Calu3 (cell line): ENCODE data around the gene BCR. TPM values are rescaled to one million over a fixed set of nuclear protein-coding genes. Genes with fewer than 3 reads are reported as not detected.

Experiments
- BruUV-seq: library from RNA; stranded (reverse); fragments of 400-500 nt; replicated peaks from 2 replicates; lab custom pipeline; 2021; lab: Mats Ljungman, UMichigan
- CTCF ChIA-PET: fragments of 300-600 bp; sonication (Branson Sonifier 250); formaldehyde crosslinking; loops from one replicate; lab custom pipeline; 2022; ENCODE audit warnings: antibody characterized with exemption; lab: Charles Lee
- DNase-seq: peaks from one replicate; pipeline ENCODE4 v3.0.0; 2022
- H3K27ac Mint-ChIP-seq: one replicate; pipeline ENCODE4 v1.8.0; 2022; ENCODE audit warnings: mixed read lengths; ENCODE audit not compliant: unreplicated experiment
- H3K27me3 Mint-ChIP-seq: one replicate; pipeline ENCODE4 v1.8.0; 2022; ENCODE audit warnings: mixed read lengths; ENCODE audit not compliant: unreplicated experiment
- H3K36me3 Mint-ChIP-seq: one replicate; pipeline ENCODE4 v1.8.0; 2022; ENCODE audit warnings: mild to moderate bottlenecking, moderate library complexity, mixed read lengths; ENCODE audit not compliant: insufficient read depth, unreplicated experiment
- H3K4me1 Mint-ChIP-seq: one replicate; pipeline ENCODE4 v1.8.0; 2022; ENCODE audit warnings: mild to moderate bottlenecking, low read depth, mixed read lengths; ENCODE audit not compliant: unreplicated experiment
- H3K4me3 Mint-ChIP-seq: one replicate; pipeline ENCODE4 v1.8.0; 2022; ENCODE audit warnings: mild to moderate bottlenecking, low read depth, moderate library complexity, mixed read lengths; ENCODE audit not compliant: unreplicated experiment
- H3K9me3 Mint-ChIP-seq: one replicate; pipeline ENCODE4 v1.8.0; 2022; ENCODE audit warnings: low read depth, mixed read lengths; ENCODE audit not compliant: unreplicated experiment
- CTCF ChIP-seq: fragments of 200-600 bp; IDR thresholded peaks from one replicate; pipeline ENCODE4 v1.8.0; 2022; ENCODE audit warnings: antibody characterized with exemption; ENCODE audit not compliant: unreplicated experiment
- intact Hi-C: fragments of 100-400 bp; cut with micrococcal nuclease; formaldehyde crosslinking; loops from one replicate; pipeline ENCODE4 v1.10.0; 2022; ENCODE audit not compliant: unreplicated experiment
- total RNA-seq: library from RNA; stranded (reverse); gene quantifications from 2 replicates; pipeline ENCODE4 v1.2.3, GENCODE V29; 2022

Gene BCR
- total RNA-seq, 1 experiment from 2014 or later, result 83.6 TPM

DNA sequence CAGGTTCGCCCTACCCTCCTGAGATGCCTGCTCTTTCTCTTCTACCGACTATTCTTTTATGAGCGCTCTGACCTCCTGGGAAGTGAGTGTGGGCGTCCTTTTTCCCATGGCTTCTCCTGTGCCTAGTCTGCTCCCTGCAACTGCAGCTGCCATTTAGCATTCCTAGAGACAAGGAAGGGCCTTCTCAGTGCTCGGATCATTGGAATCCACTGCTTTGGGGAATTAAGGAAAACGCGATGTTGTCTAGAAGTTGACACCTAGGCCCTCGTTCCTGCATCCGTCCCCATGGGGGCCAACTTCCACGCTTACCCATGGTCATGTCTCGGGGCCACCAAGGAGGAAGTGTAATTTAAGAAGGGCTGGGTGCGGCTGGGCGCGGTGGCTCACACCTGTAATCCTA, 95.4 kb downstream of the BCR start:
- peaks cover 25% of the 10 kb centered on the region for H3K4me1 Mint-ChIP-seq
- no peak overlapping the region for H3K27ac Mint-ChIP-seq
- no peak for TF ChIP-seq CTCF
- BruUV-seq, result no TSS peak
- H3K36me3 Mint-ChIP-seq, result peaks cover 49% of the 10 kb centered on the region
- CTCF ChIA-PET, result interaction anchor here (0.9 kb wide), 1 partner anchor 14 kb away, joined by 3 read pairs; no protein-coding TSS in a partner anchor
- no peak for DNase-seq
- H3K9me3 Mint-ChIP-seq, result no peaks in the 10 kb centered on the region
- intact Hi-C loops, result no loop called here
- no peaks in the 10 kb centered on the region for H3K27me3 Mint-ChIP-seq
- no peak overlapping the region for H3K4me3 Mint-ChIP-seq

- CTCF ChIA-PET, result interaction anchor here (0.9 kb wide), 1 partner anchor 13 kb away, joined by 3 read pairs; no protein-coding TSS in a partner anchor
These were observed 96.6 kb downstream of the BCR start for GRCh38 chr22:23276656-23277582.

GRCh38 chr22:23277583-23278295, 97.4 kb downstream of the BCR start:
- Mint-ChIP-seq H3K4me1 (peaks cover 41% of the 10 kb centered on the region), H3K27ac (peak overlapping the region; percentile 69), H3K9me3 (no peaks in the 10 kb centered on the region), H3K36me3 (peaks cover 55% of the 10 kb centered on the region), H3K27me3 (no peaks in the 10 kb centered on the region), H3K4me3 (no peak overlapping the region)
- no TSS peak for BruUV-seq
- DNase-seq, result no peak
- no peak for TF ChIP-seq CTCF
- CTCF ChIA-PET, result no interaction called here
- intact Hi-C loops, result no loop called here

More at GRCh38 chr22:23276656-23277582, 96.6 kb downstream of the BCR start:
- no TSS peak for BruUV-seq
- intact Hi-C loops, result no loop called here
- H3K27ac Mint-ChIP-seq, result no peak overlapping the region
- H3K9me3 Mint-ChIP-seq, result no peaks in the 10 kb centered on the region
- no peak overlapping the region for H3K4me3 Mint-ChIP-seq
- H3K27me3 Mint-ChIP-seq, result no peaks in the 10 kb centered on the region
- no peak for TF ChIP-seq CTCF
- peaks cover 32% of the 10 kb centered on the region for H3K4me1 Mint-ChIP-seq
- DNase-seq, result no peak
- peaks cover 50% of the 10 kb centered on the region for H3K36me3 Mint-ChIP-seq

- peak; percentile 76 for DNase-seq
- no peaks in the 10 kb centered on the region for H3K9me3 Mint-ChIP-seq
- peaks cover 41% of the 10 kb centered on the region for H3K36me3 Mint-ChIP-seq
- BruUV-seq, result no TSS peak
- intact Hi-C loops, result no loop called here
- H3K4me3 Mint-ChIP-seq, result no peak overlapping the region
- peaks cover 46% of the 10 kb centered on the region for H3K4me1 Mint-ChIP-seq
- TF ChIP-seq CTCF, result no peak
- H3K27ac Mint-ChIP-seq, result peak overlapping the region; percentile 45
- CTCF ChIA-PET, result interaction anchor here (0.7 to 1.3 kb wide), 7 partner anchors 11 to 283 kb away, joined by 3 to 10 read pairs (median 4); no protein-coding TSS in a partner anchor
- H3K27me3 Mint-ChIP-seq, result no peaks in the 10 kb centered on the region
These were observed 98.8 kb downstream of the BCR start for GRCh38 chr22:23278883-23279675.
